ENCODE results near the gene STMN1.

STMN1 gene

GRCh38 chr1:25871704-25872494 lies 34.3 kb downstream of the STMN1 start:
- in situ Hi-C loops (cut with HindIII; ENCODE audit: low sequenced_read_pairs), result no loop called here

- in situ Hi-C loops (cut with HindIII; ENCODE audit: low sequenced_read_pairs), result no loop called here
These were observed 35.0 kb downstream of the STMN1 start for GRCh38 chr1:25871086-25871703.

GRCh38 chr1:25870614-25871013 lies 35.6 kb downstream of the STMN1 start:
- in situ Hi-C loops (cut with HindIII; ENCODE audit: low sequenced_read_pairs), result no loop called here

GRCh38 chr1:25869909-25870606 lies 36.2 kb downstream of the STMN1 start:
- in situ Hi-C loops (cut with HindIII; ENCODE audit: low sequenced_read_pairs), result no loop called here

- in situ Hi-C loops (cut with HindIII; ENCODE audit: low sequenced_read_pairs), result no loop called here
These were observed 38.8 kb downstream of the STMN1 start for GRCh38 chr1:25867210-25867991.

GRCh38 chr1:25866288-25866687 lies 39.9 kb downstream of the STMN1 start:
- in situ Hi-C loops (cut with HindIII; ENCODE audit: low sequenced_read_pairs), result no loop called here

GRCh38 chr1:25864434-25864833 lies 41.8 kb downstream of the STMN1 start:
- in situ Hi-C loops (cut with HindIII; ENCODE audit: low sequenced_read_pairs), result no loop called here

- in situ Hi-C loops (cut with HindIII; ENCODE audit: low sequenced_read_pairs), result no loop called here
These were observed 42.5 kb downstream of the STMN1 start for GRCh38 chr1:25863486-25864262.

- in situ Hi-C loops (cut with HindIII; ENCODE audit: low sequenced_read_pairs), result no loop called here
These were observed 43.3 kb downstream of the STMN1 start for GRCh38 chr1:25862785-25863485.

- in situ Hi-C loops (cut with HindIII; ENCODE audit: low sequenced_read_pairs), result no loop called here
These were observed 44.6 kb downstream of the STMN1 start for GRCh38 chr1:25861316-25862286.

- in situ Hi-C loops (cut with HindIII; ENCODE audit: low sequenced_read_pairs), result no loop called here
These were observed 47.1 kb downstream of the STMN1 start, which contains the start of gene AUNIP for GRCh38 chr1:25858906-25859789. AUNIP (minus strand) TSS chr1:25859457; CDS start chr1:25859357, 100 bp downstream.

- in situ Hi-C loops (cut with HindIII; ENCODE audit: low sequenced_read_pairs), result no loop called here
These were observed 47.7 kb downstream of the STMN1 start for GRCh38 chr1:25858494-25858893.

GRCh38 chr1:25856856-25857255 lies 49.4 kb downstream of the STMN1 start:
- in situ Hi-C loops (cut with HindIII; ENCODE audit: low sequenced_read_pairs), result no loop called here

- in situ Hi-C loops (cut with HindIII; ENCODE audit: low sequenced_read_pairs), result loop anchor here (5.0 kb wide), 1 partner anchor 43 kb away; no protein-coding TSS in a partner anchor
These were observed 51.7 kb downstream of the STMN1 start for GRCh38 chr1:25854554-25854953.
